GM19463 (cell line): ENCODE data around the gene FIBCD1.

Experiments
- ATAC-seq: cut with Tn5 transposase; IDR thresholded peaks from one replicate; pipeline ENCODE4 v1.9.1; 2021; ENCODE audit warnings: mild to moderate bottlenecking, moderate library complexity; ENCODE audit not compliant: unreplicated experiment

Gene FIBCD1

DNA sequence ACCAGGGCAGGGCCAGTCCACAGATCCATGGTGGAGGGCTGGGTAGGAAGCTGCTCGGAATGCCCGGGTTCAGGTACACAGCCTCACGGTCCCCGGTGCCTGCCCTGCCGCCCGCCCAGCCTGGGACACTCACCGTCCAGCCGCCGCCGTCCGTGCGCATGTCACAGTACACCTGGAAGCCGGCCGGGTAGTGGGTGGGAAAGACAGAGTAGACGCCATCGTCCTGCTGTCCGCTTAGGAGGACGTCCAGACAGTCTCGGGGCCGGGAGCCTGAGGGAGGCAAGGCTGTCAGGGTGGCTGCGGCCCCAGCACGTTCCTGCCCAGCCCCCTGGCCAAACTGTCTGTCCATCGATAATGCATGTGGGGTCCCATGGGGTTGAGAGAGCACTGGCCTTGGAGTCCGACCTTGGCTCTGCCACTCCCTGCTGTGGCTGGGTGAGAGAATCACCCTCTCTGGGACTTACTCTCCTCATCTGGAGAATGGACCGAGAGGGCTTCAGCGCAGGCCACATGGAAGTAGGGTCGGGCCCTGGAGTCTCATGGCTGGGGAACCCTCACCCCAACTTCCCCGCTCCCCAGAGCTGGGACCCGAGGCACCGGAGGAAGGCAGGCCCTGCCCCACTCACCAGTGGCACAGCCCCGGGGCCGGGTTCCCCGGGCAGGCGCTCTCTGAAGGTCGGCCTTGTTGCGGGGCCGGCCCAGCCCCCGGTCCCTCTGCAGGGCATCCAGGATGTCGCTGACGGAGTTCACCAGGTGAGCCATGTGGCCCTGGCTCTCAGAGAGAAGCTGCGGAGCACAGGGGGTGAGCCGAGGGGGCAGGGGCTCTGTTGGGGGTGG, 15.2 kb downstream of the FIBCD1 start:
- ATAC-seq, result no peak

DNA sequence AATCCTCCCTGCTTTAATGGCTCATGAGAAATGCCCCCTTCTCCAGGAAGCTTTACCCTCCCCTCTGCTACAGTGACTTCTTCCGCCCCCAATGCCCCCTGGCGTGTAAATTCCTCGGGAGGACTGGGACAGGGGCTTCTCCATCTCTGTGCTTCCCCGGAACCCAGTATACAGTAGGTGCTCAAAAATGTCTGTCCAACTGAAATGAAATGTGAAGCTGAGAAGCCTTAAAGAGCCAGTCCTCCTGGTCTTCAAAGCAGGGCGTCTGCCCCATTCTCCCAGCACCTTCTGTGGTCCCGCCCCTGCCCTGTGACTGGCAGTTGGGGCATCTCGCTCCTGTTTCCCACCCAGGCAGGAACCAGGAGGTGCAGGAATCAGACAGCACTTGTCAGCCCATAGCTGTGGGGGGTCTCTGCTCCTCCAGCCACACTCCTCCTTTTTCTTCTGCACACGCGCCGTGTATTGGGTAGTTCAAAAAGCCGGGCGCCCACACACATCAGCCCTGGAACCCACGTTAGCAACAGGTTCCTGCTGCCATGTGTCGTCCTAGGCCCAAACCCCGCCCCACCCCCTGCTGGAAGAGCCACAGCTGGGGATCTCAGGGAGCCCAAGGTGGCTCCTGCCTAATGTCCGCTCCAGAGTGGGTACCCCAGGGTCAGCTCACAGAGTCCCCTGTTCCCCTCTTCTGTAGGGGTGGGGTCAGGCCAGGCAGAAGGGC, 16.0 kb downstream of the FIBCD1 start:
- no peak for ATAC-seq

DNA sequence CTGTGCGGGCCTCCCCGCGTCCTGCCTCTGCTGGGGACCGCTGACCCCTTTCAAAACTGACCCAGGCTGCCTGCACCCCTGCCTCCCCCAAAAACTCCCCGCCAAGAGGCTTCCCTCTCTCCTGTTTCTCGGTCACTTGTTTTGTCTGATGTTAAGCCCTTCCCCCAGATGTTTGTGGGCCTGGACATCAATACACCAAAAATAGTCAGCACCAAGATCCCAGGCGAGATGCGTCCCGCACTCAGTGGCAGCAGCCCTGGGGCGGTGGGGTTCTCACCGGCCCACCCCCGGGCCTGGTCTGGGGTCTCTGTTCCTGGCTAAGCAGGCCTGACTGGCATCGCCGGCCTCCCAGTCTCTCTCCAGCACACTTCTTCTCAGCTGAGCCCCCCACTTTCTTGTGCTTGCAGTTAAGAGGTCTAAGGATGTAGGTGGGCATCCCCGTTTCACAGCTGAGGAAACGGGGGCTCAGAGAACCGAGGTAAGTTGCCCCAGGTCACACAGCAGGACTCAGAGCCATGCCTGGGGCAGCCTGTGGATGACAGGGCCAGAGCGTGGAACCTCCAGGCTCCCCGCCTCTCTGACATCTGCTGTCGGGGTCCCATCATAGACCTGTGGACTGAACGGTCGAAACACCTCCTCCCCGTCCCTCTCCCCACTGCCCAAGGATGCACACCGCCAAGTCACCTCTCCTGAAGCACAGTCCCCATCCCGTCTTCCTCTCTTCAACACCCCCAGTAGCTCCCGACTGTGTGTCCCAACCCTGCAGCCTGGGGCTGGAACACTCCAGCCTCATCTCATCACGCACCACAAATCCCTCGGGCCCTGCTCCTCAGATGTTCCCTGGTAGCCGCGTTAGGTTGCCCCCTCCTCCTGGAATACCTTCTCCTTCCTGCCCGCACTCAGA, 16.8 kb downstream of the FIBCD1 start:
- no peak for ATAC-seq

DNA sequence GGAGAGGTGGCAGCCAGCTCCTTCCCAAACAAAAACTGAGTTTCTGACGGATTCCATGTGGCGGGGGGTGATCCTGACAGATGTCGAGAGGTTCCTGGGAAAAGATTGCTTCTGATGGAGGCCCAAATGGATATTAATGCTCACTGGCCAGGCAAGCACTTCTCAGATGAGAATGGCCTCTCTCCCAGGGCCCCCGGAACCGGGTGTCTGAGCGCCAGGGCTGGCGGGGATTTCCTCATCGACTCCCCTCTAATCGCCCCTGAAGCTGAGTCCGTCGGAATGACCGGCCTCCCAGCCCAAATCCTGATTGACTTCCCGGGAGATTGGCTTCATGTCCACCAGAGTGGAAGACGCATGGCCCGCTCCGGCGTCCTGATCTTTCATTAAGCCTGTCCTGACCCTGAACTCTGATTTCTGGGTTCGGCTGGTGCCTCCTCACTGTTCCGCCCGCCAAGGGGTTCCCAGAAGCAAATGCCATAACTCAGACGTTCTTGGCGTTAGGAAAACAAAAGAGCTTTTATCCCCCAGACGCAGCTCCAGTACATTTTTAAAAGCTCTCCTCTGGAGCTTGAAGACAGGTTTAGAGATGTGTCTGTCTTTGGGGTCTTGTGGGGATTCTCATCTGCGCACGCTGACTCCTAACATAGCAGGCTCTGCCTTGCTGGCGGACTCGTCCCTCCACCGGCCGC, 17.6 kb downstream of the FIBCD1 start:
- no peak for ATAC-seq

DNA sequence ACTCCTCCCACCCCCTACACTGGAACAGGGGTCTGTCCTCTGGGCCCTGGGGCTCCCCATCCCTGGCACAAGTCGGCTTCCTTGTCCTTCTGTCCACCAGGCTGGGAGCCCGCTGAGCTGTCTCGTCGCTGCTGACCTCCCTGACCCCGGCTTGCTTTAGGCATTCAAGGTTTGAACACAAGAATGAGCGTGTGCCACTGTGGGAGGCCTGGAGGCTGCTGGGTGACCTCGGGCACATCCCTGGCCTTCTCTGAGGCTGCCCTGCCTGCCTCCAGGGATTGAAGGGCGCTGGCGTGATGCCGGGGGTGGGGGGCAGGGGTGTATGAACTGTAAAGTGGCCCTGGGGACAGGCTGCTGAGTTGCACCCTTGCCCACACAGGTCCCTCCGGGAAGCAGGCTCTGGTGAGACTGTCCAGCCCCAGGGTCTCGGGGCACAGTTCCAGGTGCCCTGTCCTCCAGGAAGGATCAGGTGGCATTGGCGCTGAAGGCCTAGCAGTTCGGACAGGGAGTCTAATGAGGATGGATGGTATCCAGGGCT, 18.2 kb downstream of the FIBCD1 start:
- no peak for ATAC-seq

DNA sequence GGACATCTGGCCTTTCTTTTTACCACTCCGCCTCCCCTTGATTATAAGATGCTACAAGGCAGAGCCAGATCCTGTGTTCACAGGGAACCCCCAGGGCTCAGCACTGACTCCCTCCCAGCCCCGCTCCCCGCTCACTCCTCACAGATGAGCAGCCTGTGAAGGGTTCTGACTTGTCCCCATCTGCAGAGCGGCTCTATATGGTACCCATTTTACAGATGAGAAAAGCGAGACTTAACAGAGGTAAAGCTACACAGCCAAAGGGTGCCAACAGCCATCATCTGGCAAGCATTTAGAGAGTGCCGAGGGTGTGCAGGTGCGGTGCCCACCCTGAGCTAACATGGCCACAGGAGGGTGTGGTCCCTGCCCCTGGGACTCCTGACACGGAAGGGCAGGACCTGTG, 18.8 kb downstream of the FIBCD1 start:
- ATAC-seq, result no peak

DNA sequence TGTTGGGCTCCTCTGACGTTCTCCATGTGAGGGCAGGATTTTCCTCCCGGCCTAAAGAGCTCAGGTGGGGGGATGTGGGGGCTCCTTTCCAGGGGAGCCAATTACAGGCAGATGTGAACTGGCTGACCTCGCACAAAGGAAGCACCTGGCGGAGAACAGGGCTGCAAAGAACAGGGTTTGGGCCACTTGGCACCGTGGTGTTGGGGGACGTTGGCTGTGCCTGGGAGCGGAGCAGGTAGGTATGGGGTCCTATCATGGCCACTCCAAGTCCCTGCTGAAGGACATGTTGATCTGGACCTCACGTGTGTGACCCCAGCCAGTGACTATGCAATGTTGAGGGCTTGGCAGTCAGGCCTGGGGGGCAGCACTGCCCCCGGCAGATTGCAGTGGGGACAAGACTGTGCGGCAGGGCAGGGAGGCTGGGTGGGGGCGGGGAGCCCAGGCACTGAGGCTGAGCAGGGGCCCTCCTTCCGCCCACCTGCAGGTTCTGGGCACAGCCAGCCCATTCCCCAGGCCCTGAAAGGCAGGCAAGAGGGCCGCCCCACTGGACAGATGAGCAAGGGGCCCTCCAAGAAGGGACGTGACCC, 19.4 kb downstream of the FIBCD1 start:
- ATAC-seq, result no peak

DNA sequence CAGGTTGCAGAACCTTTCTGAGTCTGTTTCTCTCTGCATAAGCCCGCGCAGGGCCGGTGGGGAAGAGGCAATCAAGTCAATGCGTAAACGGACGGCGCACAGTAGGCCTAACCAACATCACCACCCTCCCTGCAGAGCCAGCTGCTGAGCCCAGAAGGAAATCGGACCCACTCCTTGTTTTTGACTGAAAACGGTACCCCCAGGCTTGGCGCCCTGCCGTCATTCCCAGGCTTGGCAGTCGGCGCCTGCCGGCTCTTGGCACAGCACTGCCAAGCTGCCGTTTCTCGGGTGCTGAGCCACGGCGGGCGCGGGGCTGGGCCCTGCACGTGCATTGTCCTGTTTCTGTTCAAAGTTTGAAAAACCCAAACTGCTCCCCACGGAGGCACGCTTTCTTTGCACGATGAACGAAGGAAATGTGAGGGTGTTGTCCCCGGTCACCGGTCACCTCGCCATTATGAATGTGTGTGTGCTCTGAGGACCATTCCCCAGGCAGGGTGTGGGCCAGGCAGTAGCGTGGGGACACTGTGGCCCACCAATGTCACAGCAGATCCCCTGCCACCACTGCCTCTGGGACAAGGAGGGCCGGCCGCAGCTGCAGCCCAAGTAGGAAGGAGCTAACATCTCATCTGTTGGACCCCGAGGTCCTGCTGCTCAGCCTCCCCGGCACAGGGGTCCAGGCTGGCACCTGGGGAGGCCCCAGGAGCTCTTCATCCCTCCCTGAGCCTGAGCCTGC, 20.1 kb downstream of the FIBCD1 start:
- no peak for ATAC-seq

DNA sequence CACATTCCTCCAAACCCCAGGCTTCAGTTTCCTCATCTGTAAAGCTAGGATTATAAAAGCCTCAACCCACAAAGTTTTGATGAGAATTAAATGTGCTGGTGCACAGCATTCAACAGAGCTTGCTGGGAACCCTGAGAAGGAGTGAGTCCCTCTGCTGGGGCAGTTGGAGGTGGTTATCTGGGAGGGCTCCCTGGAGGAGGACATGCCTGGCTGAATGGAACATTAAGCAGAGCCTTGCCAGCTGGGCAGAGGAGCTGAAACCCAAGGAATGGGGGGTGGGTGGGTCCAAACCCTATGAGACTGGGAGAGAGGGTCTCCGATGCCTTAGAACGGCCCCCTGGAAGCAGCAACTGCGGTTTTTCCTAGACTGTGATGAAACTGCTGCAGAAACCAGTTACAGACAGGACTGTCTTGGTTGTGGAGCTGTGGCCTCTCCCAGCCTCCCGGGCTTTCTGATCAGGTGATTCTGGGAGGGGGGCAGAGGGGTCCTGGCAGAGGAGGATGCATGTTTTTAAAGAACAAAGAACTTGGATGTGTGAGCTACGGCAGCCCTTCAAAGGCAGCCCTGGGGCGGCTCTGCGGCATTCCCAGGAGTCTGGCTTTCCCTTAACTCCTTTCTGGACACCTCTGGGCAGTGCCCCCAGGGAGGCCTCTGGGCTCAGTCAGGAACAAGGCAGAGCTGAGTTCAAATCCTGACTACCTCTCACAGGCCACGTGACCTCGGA, 20.8 kb downstream of the FIBCD1 start:
- ATAC-seq, result no peak

DNA sequence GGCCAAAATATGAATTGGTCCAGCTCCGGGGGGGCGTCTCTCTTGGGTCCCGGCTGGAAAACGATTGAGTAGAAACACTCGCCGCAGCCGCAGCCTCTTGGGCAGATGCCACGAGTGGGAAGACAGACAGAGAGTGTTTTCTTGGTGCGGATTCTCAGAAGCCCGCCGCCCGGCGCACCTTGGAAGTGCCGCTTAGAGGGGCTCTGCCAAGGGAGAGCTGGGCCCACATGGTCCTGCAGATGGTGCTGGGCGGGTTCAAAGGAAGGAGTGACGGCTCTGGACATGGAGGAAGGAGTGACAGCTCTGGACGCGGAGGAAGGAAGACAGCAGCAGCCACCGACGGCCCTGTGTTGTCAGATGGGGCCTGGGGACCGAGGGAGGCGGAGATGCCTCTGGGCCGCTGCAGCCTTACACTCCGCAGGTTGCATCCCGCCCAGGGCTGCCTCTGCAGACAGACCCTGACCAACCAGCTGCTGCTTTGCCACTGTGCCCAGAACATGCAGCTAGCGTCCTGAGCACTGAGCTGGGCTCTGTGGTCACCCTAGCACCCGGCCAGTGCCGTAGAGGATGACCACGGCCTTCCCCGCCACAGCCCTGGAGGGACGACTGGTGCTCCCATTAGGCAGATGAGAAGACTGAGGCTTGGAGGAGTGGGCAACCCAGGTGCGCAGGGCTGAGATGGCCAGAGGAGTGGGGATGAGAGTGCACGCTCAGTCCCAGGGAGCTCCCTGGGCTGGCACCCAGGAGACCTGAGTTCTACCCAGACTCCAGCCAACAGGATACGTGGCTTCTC, 21.7 kb downstream of the FIBCD1 start:
- no peak for ATAC-seq

DNA sequence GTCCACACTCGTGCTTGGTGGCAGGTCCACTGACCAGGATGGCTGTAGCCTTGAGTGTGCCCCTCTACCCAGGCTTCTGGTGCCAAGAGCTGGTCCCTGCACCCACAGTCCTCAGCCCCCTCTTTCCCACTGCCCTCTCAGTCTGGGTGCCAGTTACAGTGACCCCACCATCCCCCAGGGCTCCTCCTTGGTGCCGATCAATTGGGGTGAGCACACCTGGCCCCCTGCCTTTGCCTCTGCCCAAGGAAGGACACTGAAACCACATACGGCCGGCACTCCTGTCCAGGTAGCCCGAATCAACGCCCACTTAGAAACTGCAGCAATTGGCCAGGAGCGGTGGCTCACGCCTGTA, 24.0 kb downstream of the FIBCD1 start:
- no peak for ATAC-seq

DNA sequence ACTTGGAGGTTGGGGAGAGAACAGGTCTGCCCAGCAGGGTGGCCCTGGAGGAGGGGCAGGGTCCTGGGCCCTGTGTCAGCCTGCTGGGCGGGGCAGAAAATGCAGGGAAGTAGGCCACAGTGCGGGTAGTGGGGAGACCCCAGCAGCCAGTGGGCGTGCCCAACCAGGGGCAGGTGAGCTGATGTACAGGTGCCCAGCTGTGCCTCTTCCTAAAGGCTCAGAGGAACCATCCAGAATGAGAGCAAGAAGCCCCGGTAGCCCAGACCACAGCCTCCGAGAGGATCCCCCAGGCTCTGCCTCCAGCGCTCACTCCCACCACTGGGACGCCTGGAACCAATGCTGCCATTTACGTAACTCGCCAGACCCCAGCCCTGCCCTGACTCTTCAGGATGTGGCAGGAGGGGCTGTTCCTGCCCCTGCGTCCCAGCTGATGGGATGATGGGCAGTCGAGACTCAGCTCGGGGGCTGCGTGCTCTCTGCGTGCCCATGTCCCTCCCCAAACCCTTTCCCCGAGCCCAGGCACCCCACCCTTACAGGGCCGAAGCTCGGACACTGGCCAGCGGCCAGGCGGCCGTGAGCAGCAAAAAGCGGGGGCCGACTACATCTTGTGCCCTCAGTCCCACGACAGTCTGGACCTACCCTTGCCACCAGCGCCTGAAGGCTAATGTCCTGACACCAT, 24.5 kb downstream of the FIBCD1 start:
- no peak for ATAC-seq

DNA sequence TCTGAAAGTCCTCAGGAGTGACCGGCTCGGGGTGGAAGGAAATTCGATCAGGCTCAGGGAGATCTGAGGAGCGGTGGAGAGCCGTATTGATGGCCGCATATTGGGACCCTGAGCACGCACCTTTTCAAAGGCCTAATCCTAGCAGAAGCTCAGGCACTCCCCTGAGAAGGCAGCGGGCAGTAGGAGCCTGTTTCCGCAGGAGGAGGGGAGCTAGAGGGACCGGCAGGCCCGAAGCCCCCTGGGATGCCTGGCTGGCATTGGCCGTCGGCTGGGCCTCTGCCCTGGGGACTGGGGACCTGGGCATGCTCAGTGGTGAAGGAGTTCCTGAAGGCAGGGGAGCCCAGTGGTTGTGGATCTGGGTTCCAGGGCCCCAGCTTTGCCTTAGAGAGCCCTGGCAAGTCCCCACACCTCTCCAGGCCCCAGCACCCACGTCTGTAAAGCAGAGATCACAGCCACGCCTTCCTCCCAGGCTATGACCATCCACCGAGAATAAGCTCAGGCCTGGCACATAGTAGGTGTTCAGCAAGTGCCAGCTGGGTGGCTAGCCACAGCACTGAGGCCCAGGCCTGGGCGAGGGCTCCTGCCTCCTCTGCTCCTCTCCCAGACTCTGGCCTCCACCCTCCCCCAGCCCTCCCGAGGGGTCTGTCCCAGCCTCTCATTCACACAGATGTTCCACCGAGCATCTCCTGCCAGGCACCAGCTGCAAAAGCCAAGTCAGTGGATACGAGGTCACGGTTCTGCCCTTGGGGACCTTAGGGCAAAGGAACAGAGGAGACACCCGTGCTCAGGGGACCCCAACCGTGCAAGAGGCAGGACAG, 25.2 kb downstream of the FIBCD1 start:
- ATAC-seq, result no peak

DNA sequence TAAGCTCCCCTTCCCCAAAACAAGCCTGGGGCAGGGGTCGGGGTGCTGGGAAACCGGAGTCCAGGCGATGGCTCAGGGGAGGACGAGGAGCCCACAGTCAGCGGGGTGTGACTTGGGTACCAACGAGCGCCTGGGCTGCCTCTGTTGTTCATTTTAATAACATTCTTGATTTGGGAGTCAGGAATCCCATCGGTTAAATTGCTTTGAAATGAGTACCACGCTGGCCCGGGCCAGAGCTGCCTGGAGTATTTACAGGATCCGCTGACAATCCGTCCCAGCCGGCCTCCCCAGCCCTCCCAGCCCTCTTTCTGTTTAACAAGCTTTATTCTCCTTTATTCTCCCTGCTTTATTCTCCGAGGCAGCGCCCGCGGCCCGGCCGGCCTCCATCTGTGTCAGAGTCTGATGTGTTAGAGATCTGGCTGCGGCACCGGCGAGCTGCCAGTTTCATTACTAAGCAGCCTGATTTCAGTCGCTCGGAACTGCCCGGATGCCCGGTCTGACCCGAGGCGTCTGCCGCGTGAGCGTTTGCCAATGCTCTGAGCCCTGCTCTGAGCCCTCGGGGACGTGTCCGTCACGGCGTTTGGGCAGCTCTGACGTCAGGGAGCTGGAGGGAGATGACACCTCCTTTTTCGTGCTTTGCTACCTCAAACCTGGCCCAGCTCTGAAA, 26.0 kb downstream of the FIBCD1 start:
- ATAC-seq, result no peak

DNA sequence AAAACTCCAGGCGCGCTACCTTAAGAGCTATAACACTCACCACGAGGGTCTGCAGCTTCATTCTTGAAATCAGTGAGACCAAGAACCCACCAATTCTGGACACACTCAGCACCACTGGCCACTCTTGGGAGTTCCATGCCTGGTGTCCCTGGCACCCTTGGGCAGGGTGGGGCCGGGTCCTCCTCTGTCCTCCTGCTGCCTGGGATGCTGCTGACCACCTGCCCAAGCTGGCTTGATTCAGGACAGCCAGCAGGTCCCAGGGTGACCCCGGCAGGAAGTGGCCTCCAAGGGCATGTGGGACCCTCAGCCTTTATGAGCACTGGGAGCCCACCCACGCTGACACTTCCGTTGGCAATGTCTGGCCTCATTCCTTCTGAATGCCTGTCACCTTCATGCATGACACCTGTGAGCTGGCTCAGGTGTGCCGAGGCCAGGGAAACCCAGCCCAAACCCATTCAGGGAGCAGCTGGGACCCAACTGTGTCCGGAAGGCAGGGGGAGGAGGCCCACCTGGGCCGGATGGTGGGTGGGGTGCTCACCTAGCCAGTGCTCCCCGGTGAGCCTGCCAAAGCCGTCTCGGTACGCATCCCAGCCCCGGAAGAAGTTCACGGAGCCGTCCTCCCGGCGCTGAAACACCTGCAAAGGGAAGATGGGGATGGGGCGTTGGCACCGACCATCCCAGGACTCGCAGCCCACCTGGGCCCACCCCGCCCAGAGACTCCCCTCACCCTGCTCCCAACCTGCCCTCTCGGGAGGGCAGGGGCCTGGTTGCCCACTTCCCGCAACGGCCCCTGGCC, 27.6 kb downstream of the FIBCD1 start:
- ATAC-seq, result no peak
